ENCODE results near the gene THY1. TPM values are rescaled to one million over a fixed set of nuclear protein-coding genes. Genes with fewer than 3 reads are reported as not detected.

THY1 gene
- total and polyA plus RNA-seq, 9 of the 15 experiments (the other 6 are each of a cell fraction or from before 2014, with no cell fraction given) = 0.07 to 0.40 (median 0.16) TPM; not detected in 5

DNA sequence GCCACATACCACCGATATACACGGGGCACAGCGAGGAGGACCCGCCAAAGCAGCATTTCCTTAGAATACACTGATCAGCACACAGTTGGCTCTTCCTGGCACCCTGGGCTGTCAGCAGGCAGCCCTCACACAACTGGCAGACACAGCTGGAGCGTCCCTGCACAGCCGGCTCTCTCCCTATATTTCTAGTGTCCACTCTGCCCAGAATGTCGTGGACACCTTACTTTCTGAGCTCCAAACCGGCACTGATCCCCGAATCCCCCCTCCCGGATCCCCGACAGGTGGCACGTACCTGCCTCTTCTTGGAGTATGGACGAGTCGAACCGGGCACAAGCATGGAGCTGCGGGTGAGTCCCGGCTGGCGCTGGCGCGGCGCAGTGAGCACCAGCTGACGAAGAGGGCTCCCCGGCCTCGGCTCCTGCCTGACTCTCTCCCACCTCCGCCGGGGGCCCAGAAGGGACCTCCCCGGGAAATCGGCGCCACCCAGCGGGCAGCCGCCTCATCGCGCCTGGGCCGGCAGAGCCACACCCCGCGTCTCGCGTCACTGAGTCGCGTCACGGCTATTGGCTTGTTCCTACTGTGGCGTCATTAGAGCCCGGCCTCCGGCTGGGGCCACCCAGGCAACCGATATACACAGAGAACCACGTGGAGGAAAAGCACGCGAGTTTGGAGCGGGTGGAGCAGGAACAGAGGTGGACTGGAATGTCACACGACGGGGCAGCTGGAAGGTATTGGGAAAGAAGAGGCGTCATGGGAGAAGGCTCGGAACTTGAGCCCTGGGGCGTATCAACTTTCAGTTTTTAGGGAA, 41.6 kb downstream of the THY1 start, which contains the start of gene USP2 (continued):
- no peak for TF ChIP-seq NFIX (CRISPR knock-in tag; IDR thresholded peaks at IDR 0.05; ENCODE audit: low read depth)
- TF ChIP-seq RFX5 (IDR thresholded peaks at IDR 0.05; ENCODE audit: low read depth, low read length) = 0 out of 2 replicates have a peak, but pooled peaks have one; percentile 21
- TF ChIP-seq CHD1 (IDR thresholded peaks at IDR 0.05; ENCODE audit: low read length) = no peak
- TF ChIP-seq KHSRP (IDR thresholded peaks at IDR 0.05) = 0 out of 2 replicates have a peak, but pooled peaks have one; percentile 45
- TF ChIP-seq, protein P1, sequence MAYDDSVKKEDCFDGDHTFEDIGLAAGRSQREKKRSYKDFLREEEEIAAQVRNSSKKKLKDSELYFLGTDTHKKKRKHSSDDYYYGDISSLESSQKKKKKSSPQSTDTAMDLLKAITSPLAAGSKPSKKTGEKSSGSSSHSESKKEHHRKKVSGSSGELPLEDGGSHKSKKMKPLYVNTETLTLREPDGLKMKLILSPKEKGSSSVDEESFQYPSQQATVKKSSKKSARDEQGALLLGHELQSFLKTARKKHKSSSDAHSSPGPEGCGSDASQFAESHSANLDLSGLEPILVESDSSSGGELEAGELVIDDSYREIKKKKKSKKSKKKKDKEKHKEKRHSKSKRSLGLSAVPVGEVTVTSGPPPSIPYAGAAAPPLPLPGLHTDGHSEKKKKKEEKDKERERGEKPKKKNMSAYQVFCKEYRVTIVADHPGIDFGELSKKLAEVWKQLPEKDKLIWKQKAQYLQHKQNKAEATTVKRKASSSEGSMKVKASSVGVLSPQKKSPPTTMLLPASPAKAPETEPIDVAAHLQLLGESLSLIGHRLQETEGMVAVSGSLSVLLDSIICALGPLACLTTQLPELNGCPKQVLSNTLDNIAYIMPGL (CRISPR knock-in tag; IDR thresholded peaks at IDR 0.05) = no peak
- TF ChIP-seq GTF2F1 (IDR thresholded peaks at IDR 0.05; ENCODE audit: low read depth, low read length) = no peak
- TF ChIP-seq GTF2E2 (tag; IDR thresholded peaks at IDR 0.05) = no peak
- TF ChIP-seq POLR2B (IDR thresholded peaks at IDR 0.05; ENCODE audit: low read depth, partially characterized antibody) = no peak
- TF ChIP-seq LARP7 (IDR thresholded peaks at IDR 0.05) = no peak
- no peak for TF ChIP-seq TEAD2 (tag; IDR thresholded peaks at IDR 0.05)
- TF ChIP-seq SMC3 (conservative IDR thresholded peaks at IDR 0.05; ENCODE audit: insufficient read depth, low read depth, low read length) = peak; percentile 58; the same call in 1 of the 2 replicates
- no peak for TF ChIP-seq ETV6 (IDR thresholded peaks at IDR 0.05; ENCODE audit: borderline replicate concordance in 1 of 2, low read depth in 2 of 2, low read length in 1 of 2)
- no peak for TF ChIP-seq ETV6 (CRISPR knock-in tag; IDR thresholded peaks at IDR 0.05; ENCODE audit: borderline replicate concordance)
- TF ChIP-seq, protein P2, sequence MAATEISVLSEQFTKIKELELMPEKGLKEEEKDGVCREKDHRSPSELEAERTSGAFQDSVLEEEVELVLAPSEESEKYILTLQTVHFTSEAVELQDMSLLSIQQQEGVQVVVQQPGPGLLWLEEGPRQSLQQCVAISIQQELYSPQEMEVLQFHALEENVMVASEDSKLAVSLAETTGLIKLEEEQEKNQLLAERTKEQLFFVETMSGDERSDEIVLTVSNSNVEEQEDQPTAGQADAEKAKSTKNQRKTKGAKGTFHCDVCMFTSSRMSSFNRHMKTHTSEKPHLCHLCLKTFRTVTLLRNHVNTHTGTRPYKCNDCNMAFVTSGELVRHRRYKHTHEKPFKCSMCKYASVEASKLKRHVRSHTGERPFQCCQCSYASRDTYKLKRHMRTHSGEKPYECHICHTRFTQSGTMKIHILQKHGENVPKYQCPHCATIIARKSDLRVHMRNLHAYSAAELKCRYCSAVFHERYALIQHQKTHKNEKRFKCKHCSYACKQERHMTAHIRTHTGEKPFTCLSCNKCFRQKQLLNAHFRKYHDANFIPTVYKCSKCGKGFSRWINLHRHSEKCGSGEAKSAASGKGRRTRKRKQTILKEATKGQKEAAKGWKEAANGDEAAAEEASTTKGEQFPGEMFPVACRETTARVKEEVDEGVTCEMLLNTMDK (IDR thresholded peaks at IDR 0.05; ENCODE audit: borderline replicate concordance, insufficient read depth, low read depth, low read length, poor library complexity, severe bottlenecking) = peak; percentile 82
- no peak for TF ChIP-seq ILK (tag; IDR thresholded peaks at IDR 0.05; ENCODE audit: borderline replicate concordance, low read depth)
- TF ChIP-seq NCOA2 (IDR thresholded peaks at IDR 0.05; ENCODE audit: partially characterized antibody in 2 of 2) = no peak
- TF ChIP-seq PTBP1 (IDR thresholded peaks at IDR 0.05; ENCODE audit: low read depth, low read length) = no peak
- peak; percentile 48 for TF ChIP-seq ZNF263 (CRISPR knock-in tag; IDR thresholded peaks at IDR 0.05; ENCODE audit: borderline replicate concordance)
- TF ChIP-seq KLF16 (IDR thresholded peaks at IDR 0.05) = 0 out of 2 replicates have a peak, but pooled peaks have one; percentile 22
- no peak for TF ChIP-seq MCM5 (IDR thresholded peaks at IDR 0.05; ENCODE audit: low read depth)
- TF ChIP-seq, protein P3, sequence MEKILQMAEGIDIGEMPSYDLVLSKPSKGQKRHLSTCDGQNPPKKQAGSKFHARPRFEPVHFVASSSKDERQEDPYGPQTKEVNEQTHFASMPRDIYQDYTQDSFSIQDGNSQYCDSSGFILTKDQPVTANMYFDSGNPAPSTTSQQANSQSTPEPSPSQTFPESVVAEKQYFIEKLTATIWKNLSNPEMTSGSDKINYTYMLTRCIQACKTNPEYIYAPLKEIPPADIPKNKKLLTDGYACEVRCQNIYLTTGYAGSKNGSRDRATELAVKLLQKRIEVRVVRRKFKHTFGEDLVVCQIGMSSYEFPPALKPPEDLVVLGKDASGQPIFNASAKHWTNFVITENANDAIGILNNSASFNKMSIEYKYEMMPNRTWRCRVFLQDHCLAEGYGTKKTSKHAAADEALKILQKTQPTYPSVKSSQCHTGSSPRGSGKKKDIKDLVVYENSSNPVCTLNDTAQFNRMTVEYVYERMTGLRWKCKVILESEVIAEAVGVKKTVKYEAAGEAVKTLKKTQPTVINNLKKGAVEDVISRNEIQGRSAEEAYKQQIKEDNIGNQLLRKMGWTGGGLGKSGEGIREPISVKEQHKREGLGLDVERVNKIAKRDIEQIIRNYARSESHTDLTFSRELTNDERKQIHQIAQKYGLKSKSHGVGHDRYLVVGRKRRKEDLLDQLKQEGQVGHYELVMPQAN (IDR thresholded peaks at IDR 0.05; ENCODE audit: borderline replicate concordance) = peak; percentile 100
